Bone marrow (tissue), 2 donors: Measurements from ENCODE around the gene ELMOD1.

Source experiments
- DNase-seq, 2 donors: peaks; one replicate each; lab custom pipeline; 2025; lab: John Stamatoyannopoulos, UW

The ELMOD1 gene

DNA sequence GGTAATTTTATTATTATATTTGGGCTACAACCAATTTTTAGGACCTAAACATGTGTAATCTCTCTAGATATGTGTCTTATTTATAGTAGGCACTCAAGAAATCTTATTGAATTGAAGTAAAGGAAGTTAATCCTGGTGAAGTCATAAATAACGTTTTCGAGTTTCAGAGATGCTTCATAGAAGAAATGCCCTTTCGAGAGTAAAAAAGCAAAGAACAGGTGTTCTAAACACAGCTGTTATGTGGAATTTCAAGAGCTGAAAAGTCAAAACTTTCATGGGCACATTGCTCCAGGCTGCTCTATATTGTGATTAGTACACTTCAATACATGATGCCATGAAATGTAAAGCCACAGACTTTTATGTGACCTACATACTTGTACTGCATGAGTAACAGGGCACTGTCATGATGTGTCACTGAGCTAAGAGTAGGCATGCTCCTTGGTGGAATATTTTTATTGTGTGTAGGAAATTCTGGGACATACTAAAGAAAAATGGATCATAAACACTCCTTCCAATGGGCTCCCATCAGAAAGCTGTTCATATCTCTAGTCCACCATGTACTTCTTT is 7.2 kb upstream of the ELMOD1 start:
- no peak for DNase-seq

GRCh38 chr11:107587306-107587979 is 3.5 kb upstream of the ELMOD1 start:
- no peak for DNase-seq

GRCh38 chr11:107591378-107592230 is 657 bp downstream of the ELMOD1 start:
- no peak for DNase-seq

DNA sequence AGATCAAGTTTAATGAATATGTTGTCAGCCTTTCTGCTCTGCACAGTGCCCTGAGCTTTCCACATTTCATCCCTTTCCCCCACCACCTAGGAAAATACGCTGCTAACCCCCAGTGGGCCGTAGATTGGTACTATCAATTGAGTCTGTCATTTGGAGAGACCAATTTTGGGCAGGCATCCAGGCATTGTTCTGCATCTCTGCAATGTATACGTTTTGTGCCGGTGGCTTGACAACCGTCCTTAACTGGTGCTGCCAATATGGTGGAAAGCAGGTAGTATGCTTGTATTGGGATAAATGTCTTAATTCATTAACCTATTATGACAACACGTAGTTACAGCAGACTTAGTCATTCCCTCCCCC is 1.3 kb downstream of the ELMOD1 start:
- DNase-seq = no peak

DNA sequence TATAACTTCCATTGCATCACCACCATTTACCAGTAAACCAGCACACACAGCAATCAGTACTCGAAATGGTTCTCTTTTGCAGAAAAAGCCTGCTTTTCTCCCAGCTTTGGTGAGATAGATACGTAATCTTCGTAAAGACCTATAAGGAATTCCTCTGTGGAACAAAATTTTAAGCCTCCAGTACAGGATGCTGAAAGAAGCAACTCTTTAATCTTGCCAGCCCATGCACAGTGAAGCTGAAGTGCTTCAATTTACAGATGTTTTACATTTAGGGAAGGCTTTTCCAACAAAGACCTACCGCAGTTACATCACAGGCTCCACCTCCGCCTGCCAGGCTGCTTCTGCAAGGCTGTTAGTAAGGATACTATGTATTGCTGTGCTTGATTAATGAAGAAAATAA is 1.9 kb downstream of the ELMOD1 start:
- no peak for DNase-seq

- DNase-seq = no peak
Observed at GRCh38 chr11:107593951-107594350, 3.0 kb downstream of the ELMOD1 start.

GRCh38 chr11:107594736-107595135 is 3.8 kb downstream of the ELMOD1 start:
- DNase-seq = no peak

DNA sequence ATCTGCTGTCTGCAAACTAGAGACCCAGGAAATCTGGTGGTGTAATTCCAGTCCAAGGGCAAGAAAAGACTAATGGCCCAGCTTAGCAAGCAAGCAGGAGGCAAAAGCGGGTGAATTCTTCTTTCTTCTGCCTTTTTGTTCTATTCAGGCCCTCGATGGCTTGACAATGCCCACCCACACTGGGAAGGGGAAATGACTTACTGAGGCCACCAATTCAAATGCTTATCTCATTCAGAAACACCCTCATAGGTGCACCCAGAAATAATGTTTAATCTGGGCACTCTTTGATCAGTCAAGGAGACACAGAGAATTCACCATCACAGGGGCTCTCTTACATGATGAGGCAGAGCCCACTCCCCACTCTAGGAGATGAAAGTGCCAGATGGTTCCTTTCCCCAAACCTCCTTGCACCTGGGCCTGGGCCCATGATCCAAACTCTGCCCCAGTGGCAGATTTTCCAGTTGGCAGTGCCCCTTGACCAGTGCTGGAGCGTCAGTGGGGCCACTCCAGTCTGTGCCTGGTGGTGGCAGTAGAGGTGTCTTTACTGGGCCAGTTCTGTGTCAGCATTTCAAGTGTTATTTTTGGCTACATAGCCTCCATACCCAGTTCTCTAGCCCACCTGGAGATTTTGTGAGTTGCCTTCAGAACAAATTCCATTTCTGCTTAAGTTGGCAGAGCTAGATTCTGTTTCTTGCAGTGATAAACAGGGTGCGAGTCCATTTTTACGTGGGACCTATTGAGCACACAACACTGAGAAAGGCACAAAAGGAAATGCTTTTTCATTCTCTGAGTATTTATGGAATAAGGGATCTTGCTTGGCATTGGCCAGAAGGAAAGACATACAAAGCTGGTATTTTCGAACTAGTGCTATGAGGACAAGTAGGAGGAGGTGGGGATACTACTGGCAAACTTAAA is 7.5 kb downstream of the ELMOD1 start:
- DNase-seq = peak in 1 of 2 donors; percentile 5

DNA sequence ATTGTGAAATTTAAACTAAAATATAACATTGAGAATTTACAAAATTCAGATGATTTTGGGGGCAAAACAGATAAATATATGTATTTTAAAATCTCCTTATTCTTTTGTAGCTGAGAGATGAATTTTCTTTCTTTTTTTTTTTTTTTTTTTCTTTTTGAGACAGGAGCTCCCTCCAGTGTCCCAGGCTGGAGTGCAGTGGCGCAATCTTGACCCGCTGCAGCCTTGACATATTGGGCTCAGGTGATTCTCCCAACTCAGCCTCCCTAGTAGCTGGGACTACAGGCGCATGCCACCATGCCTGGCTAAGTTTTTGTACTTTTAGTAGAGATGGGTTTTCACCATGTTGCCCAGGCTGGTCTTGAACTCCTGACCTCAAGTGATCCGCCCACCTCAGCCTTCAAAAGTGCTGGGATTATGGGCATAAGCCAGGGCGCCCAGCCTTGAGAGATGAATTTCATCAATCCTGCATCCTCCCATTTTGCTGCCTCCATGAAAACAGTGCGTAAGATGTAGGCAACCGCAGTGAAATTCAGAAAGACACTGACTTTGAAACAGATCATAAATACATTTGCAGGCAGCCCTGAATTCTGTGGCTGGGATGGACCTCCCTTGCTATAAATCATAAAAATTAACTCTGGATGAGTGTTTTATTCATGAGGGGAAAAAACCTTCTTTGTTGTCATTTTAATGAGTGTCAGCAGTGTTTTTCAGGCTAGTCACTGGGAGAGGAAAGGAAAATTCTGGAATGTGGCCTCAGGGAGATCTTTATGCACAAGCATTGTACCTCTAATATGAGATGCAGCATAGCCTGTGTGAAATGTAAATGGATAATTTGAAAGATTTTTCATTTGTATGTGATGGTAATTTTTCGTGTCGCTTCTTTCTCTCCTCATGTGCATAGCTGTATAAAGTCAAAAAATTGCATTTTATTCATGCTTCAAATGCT is 14.4 kb downstream of the ELMOD1 start:
- no peak for DNase-seq

DNA sequence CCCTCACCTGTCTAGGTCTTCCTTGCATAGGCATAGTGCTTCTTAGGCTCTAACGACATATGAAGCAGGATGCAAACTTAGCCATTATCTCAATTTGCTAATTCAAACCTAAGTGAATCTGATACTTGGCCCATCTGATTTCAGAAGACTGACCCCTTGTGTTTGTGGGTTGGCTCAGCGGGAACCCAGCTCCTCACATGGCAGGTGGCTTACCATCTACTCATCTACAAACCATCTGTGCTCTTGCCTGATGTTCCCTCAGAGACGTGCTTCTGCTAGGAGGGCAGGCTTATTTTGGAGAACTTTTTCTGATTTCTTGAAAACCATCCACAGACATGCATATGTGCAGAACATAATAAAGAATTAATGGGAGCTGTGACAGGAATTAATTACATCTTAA is 15.2 kb downstream of the ELMOD1 start:
- DNase-seq = no peak

- DNase-seq = no peak
Observed at GRCh38 chr11:107608809-107609208, 17.9 kb downstream of the ELMOD1 start.

GRCh38 chr11:107609400-107610218 is 18.7 kb downstream of the ELMOD1 start:
- no peak for DNase-seq

GRCh38 chr11:107612445-107612844 is 21.5 kb downstream of the ELMOD1 start:
- DNase-seq = no peak

GRCh38 chr11:107619926-107620325 is 29.0 kb downstream of the ELMOD1 start:
- no peak for DNase-seq

DNA sequence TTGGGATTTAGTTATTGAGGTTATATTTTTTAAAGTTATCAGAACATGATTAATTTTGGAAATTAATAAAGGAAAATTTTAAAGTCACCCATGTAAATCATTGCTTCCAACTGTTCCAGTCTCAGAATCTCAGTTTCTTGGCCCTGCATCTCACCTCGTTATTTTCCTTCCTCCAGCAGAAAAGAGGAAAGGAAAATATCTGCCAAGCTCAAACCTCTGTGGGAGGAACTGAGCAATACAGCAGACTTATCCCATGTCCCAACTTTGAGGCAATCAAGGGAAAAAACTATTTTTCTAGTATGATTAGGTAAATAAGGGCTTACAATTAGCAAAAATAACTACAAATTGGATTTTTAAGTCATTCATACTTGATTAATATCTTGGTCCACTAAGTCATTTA is 30.1 kb downstream of the ELMOD1 start:
- DNase-seq = no peak

GRCh38 chr11:107623183-107623582 is 32.2 kb downstream of the ELMOD1 start:
- no peak for DNase-seq

- DNase-seq = no peak
Observed at GRCh38 chr11:107624983-107625684, 34.2 kb downstream of the ELMOD1 start.

DNA sequence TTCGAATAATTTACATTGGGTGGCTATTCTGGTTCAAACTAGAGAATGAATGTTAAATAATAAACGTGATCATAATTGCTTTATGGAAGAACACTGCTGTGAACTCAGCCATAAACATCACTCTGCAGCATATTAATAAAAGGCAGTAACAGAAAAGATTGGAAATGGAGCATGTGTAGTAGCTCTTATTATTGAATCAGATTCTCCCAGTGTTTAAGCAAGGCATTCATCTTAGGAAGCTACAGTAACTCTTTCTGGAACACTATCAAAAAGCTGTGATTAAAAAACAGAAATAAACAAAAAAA is 34.7 kb downstream of the ELMOD1 start:
- DNase-seq = no peak

DNA sequence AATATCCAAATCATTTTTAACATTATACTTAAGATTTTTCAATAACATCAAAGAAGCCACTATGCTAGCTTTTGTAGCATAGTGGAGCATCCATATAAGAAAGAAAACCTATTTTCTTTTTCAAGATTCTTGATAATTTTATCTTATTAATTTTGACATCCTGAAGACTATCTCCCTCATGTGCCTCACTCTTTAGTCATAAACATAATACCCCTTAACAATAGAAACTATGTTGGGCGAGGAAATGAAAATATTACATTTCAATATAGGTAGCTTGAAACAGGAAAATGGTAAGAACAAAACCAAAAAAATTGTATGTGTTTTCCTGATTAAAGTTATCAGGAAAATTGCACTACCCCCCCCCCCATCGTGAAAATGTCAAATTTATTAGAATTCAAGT is 40.1 kb downstream of the ELMOD1 start:
- DNase-seq = no peak

GRCh38 chr11:107631931-107632330 is 41.0 kb downstream of the ELMOD1 start:
- DNase-seq = no peak
